ENCODE measurements around the gene CTU1. TPM values are rescaled to one million over a fixed set of nuclear protein-coding genes. Genes with fewer than 3 reads are reported as not detected.
"Not testable (repeated sequence)": the region's sequence is repeated elsewhere in the genome, so short reads cannot be mapped to it uniquely, and the experiment has no call there.

The CTU1 gene
- total RNA-seq = 10 to 100 TPM in 1 of 2 donors, 1 to 10 TPM in 1; 8.1 to 15.4 TPM

DNA sequence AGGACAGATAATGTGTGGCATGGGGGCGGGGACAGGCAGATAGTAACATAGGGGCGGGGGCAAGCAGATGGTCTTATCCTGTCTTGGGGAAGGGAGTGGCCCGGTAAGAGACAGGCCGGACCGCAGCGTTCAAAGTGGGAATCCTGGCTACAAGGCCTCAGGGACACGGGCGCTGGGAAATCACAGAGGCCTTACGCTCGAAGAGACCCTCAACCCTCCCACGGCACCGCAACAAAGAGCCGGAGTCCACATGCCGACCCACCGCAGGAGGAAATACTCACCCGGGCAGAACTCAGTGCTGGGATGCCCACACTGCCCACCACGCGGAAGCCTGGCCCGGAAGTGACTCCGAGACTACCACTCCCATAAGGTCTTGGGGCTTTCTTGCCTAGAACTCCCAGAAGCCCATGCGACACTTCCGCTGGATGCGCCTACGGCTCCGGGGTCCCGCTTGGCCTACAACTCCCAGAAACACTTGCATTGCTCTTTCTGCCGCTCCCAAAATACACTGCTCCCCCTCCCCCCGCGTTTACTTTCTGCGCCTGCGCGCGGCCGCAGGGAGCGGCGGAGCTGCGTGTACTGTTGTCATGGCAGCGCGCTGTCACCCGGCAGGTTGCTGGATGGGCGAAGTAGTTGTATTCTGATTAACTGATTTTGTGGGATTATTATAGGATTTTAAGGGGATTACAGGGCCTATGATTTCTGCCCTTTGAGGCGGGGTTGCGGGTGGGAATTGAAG, at the start of gene CTU1:
CTU1 (minus strand) TSS at position 344 of the 739 bp plus-strand sequence. CDS start 3,840 bp downstream, outside the sequence.
- Mint-ChIP-seq H3K36me3 (peaks cover 10% of the 10 kb centered on the region), H3K27me3 (no peaks in the 10 kb centered on the region), H3K27ac (peak within 1 kb of the TSS; percentile 80 to 96), H3K4me1 (ENCODE audit: low read depth in 2 of 2) (peaks cover 36 to 39% of the 10 kb centered on the region in 2 donors), H3K4me3 (peak within 1 kb of the TSS; percentile 91), H3K9me3 (no peaks in the 10 kb centered on the region)
- peak; percentile 99 for DNase-seq (ENCODE audit: low spot score)
- peak; percentile 98 to 99 for ATAC-seq

- peaks cover 22 to 28% of the 10 kb centered on the region in 2 donors for H3K4me1 Mint-ChIP-seq (ENCODE audit: low read depth in 2 of 2)
- no peaks in the 10 kb centered on the region for H3K9me3 Mint-ChIP-seq
Observed at GRCh38 chr19:51157265-51157664, 49.1 kb upstream of the CTU1 start.

DNA sequence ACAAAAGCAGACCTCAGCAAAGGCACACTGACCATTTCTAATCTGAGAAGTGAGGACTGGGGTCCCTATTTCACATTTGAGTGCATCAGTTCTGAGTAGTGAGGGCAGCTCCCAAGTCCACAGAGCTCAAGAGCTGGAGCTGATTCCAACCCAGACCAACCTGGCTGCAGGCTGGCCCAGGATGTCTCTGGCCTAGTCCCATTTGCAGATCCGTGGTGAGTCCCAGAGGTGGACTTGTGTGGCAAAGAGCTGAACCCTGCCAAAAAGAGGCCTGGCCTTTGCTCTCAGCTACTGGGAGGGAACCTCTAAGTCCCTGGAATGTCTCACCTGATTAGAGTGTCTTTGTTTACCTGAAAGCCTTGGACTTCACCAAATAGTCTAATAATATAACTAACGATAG, 48.5 kb upstream of the CTU1 start:
- ATAC-seq (no peak), DNase-seq (ENCODE audit: low spot score) (no peak)
- no peak overlapping the region for H3K27ac Mint-ChIP-seq
- H3K36me3 Mint-ChIP-seq = no peaks in the 10 kb centered on the region
- H3K9me3 Mint-ChIP-seq = no peaks in the 10 kb centered on the region
- H3K27me3 Mint-ChIP-seq = peaks cover 0 to 3% of the 10 kb centered on the region in 2 donors
- peaks cover 24 to 28% of the 10 kb centered on the region in 2 donors for H3K4me1 Mint-ChIP-seq (ENCODE audit: low read depth in 2 of 2)
- H3K4me3 Mint-ChIP-seq = no peak overlapping the region

More at GRCh38 chr19:51157265-51157664, 49.1 kb upstream of the CTU1 start:
- no peaks in the 10 kb centered on the region for H3K36me3 Mint-ChIP-seq
- no peak for DNase-seq (ENCODE audit: low spot score)
- ATAC-seq = no peak
- H3K27ac Mint-ChIP-seq = no peak overlapping the region
- no peak overlapping the region for H3K4me3 Mint-ChIP-seq
- peaks cover 0 to 3% of the 10 kb centered on the region in 2 donors for H3K27me3 Mint-ChIP-seq

DNA sequence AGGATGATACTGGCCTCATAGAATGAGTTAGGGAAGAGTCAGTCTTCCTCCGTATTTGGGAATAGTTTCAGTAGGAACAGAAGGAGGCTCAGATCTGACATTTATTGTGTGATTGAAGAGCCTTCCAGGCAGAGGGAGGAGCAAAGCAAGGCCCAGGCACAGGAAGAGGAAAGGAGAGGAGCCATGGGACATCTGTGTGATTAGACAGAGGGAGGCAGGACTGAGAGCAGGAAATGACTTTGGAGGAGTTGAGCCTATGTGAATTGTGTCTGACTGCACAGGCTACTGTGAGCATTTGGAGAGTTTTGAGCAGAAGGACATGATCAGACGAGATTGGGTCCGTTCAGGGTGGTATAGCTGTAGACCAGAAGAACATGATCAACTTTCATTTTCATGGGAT, 42.4 kb upstream of the CTU1 start:
- no peak for DNase-seq (ENCODE audit: low spot score)
- peak overlapping the region in 1 of 2 donors; percentile 0 for H3K27ac Mint-ChIP-seq
- H3K27me3 Mint-ChIP-seq = no peaks in the 10 kb centered on the region

DNA sequence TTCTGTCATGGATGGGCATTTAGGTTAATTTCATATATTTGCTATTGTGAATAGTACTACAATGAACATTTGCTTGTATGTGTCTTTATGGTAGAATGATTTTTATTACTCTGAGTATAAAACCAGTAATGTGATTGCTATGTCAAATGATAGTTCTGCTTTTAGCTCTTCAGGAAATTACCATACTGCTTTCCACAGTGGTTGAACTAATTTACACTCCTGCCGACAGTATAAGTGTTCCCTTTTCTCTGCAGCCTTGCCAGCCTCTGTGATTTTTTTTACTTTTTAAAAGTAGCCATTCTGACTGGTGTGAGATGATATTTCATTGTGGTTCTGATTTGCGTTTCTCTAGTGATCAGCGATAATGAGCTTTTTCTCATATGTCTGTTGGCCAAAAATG, 40.4 kb upstream of the CTU1 start:
- Mint-ChIP-seq H3K4me1 (ENCODE audit: low read depth in 2 of 2) (peaks cover 60 to 67% of the 10 kb centered on the region in 2 donors), H3K27me3 (no peaks in the 10 kb centered on the region), H3K36me3 (peaks cover 21% of the 10 kb centered on the region), H3K4me3 (peak overlapping the region; percentile 30), H3K9me3 (no peaks in the 10 kb centered on the region), H3K27ac (peak overlapping the region; percentile 27 to 64)
- ATAC-seq = no peak
- DNase-seq (ENCODE audit: low spot score) = no peak

More for the DNA sequence above, 42.4 kb upstream of the CTU1 start:
- Mint-ChIP-seq H3K9me3 (no peaks in the 10 kb centered on the region), H3K36me3 (peaks cover 21% of the 10 kb centered on the region), H3K4me3 (no peak overlapping the region), H3K4me1 (ENCODE audit: low read depth in 2 of 2) (peaks cover 47 to 55% of the 10 kb centered on the region in 2 donors)
- no peak for ATAC-seq

DNA sequence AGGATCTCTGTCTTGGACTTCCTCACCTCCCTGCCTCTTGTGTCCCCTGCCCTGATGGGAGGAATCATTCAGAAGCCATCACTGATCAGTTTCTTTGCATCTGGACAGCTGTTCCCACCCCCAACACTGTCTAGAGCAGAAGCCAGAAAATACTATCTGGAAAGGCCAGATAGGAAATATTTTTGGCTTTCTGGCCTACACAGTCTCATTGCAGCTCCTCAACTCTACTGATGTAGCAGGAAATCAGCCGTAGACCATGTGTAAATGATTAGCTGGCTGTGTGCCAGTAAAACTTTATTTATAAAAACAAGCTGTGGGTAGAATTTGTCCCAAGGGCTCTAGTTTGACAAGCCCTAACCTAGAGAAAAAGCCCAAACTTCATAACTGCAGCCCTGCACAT, 39.5 kb upstream of the CTU1 start:
- H3K27ac Mint-ChIP-seq = peak overlapping the region; percentile 64 to 66
- DNase-seq (ENCODE audit: low spot score) = no peak
- H3K36me3 Mint-ChIP-seq = peaks cover 21% of the 10 kb centered on the region
- H3K9me3 Mint-ChIP-seq = no peaks in the 10 kb centered on the region
- H3K27me3 Mint-ChIP-seq = no peaks in the 10 kb centered on the region
- no peak for ATAC-seq
- peak overlapping the region; percentile 41 for H3K4me3 Mint-ChIP-seq
- H3K4me1 Mint-ChIP-seq (ENCODE audit: low read depth in 2 of 2) = peaks cover 61 to 65% of the 10 kb centered on the region in 2 donors

GRCh38 chr19:51146751-51147150, 38.5 kb upstream of the CTU1 start:
- Mint-ChIP-seq H3K27ac (peak overlapping the region in 1 of 2 donors; percentile 64), H3K27me3 (no peaks in the 10 kb centered on the region), H3K9me3 (no peaks in the 10 kb centered on the region), H3K36me3 (peaks cover 21% of the 10 kb centered on the region), H3K4me1 (ENCODE audit: low read depth in 2 of 2) (peaks cover 64 to 67% of the 10 kb centered on the region in 2 donors), H3K4me3 (no peak overlapping the region)
- DNase-seq (ENCODE audit: low spot score) = no peak
- ATAC-seq = no peak

- H3K27ac Mint-ChIP-seq = peak overlapping the region; percentile 50 to 78
- H3K4me3 Mint-ChIP-seq = no peak overlapping the region
- ATAC-seq = no peak
- H3K9me3 Mint-ChIP-seq = no peaks in the 10 kb centered on the region
- peaks cover 15% of the 10 kb centered on the region for H3K36me3 Mint-ChIP-seq
- no peaks in the 10 kb centered on the region for H3K27me3 Mint-ChIP-seq
- no peak for DNase-seq (ENCODE audit: low spot score)
- H3K4me1 Mint-ChIP-seq (ENCODE audit: low read depth in 2 of 2) = peaks cover 61 to 63% of the 10 kb centered on the region in 2 donors
Observed at GRCh38 chr19:51145916-51146493, 37.8 kb upstream of the CTU1 start.

DNA sequence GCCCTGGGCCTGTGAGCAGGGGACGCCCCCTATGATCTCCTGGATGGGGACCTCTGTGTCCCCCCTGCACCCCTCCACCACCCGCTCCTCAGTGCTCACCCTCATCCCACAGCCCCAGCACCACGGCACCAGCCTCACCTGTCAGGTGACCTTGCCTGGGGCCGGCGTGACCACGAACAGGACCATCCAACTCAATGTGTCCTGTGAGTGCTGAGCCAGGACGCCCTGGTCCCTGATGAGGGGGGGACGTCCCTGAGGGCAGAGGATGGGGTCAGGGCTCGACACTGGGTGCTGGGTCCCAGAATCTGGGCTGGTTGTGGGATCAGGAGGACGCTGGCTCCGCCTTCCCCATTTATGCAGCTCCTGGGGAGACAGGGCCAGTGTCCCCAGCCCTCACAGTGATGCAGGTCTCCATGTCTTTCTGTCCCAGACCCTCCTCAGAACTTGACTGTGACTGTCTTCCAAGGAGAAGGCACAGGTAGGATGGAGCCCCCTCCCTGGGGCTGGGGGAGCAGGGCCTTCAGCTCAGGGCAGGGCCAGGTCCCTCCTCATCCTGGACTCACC, 36.4 kb upstream of the CTU1 start:
- H3K27me3 Mint-ChIP-seq = no peaks in the 10 kb centered on the region

GRCh38 chr19:51143486-51143885, 35.3 kb upstream of the CTU1 start:
- Mint-ChIP-seq H3K9me3 (no peaks in the 10 kb centered on the region), H3K27me3 (no peaks in the 10 kb centered on the region)

More for the DNA sequence above, 36.4 kb upstream of the CTU1 start:
- no peak for DNase-seq (ENCODE audit: low spot score)
- Mint-ChIP-seq H3K4me1 (ENCODE audit: low read depth in 2 of 2) (peaks cover 61 to 63% of the 10 kb centered on the region in 2 donors), H3K36me3 (peaks cover 5% of the 10 kb centered on the region), H3K27ac (peak overlapping the region; percentile 50 to 78), H3K4me3 (peak overlapping the region; percentile 52), H3K9me3 (no peaks in the 10 kb centered on the region)
- no peak for ATAC-seq

GRCh38 chr19:51142809-51143475, 34.7 kb upstream of the CTU1 start:
- H3K9me3 Mint-ChIP-seq; H3K36me3 Mint-ChIP-seq; H3K27me3 Mint-ChIP-seq; DNase-seq (ENCODE audit: low spot score): not testable (repeated sequence)
- Mint-ChIP-seq H3K27ac (peak overlapping the region; percentile 96 to 98), H3K4me3 (peak overlapping the region; percentile 96), H3K4me1 (ENCODE audit: low read depth in 2 of 2) (peaks cover 58% of the 10 kb centered on the region in 2 donors)
- peak; percentile 61 to 73 for ATAC-seq

More at GRCh38 chr19:51143486-51143885, 35.3 kb upstream of the CTU1 start:
- Mint-ChIP-seq H3K4me3 (peak overlapping the region; percentile 78), H3K36me3 (no peaks in the 10 kb centered on the region), H3K4me1 (ENCODE audit: low read depth in 2 of 2) (peaks cover 60 to 62% of the 10 kb centered on the region in 2 donors), H3K27ac (peak overlapping the region; percentile 96 to 98)
- DNase-seq (ENCODE audit: low spot score) (no peak), ATAC-seq (peak in 1 of 2 donors; percentile 11)

DNA sequence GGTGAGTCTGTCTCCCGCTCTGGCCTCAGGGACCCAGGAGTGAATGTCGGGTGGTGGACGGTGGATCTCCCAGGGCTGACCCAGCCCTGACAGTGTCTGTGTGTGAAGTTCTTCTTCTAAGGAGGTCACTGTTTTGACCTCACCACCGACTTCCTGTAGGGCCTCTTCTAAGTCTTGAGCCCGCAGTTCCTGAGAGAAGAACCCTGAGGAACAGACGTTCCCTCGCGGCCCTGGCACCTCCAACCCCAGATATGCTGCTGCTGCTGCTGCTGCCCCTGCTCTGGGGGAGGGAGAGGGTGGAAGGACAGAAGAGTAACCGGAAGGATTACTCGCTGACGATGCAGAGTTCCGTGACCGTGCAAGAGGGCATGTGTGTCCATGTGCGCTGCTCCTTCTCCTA, 33.9 kb upstream of the CTU1 start, which contains the start of gene SIGLEC7:
SIGLEC7 (plus strand) TSS at position 183 of the 400 bp plus-strand sequence; CDS start at position 252, 69 bp downstream.
- Mint-ChIP-seq H3K36me3 (no peaks in the 10 kb centered on the region), H3K4me3 (peak within 1 kb of the TSS; percentile 96), H3K4me1 (ENCODE audit: low read depth in 2 of 2) (peaks cover 58 to 60% of the 10 kb centered on the region in 2 donors), H3K9me3 (no peaks in the 10 kb centered on the region), H3K27ac (peak within 1 kb of the TSS; percentile 96 to 98), H3K27me3 (no peaks in the 10 kb centered on the region)
- no peak for DNase-seq (ENCODE audit: low spot score)
- ATAC-seq = peak; percentile 55 to 63

DNA sequence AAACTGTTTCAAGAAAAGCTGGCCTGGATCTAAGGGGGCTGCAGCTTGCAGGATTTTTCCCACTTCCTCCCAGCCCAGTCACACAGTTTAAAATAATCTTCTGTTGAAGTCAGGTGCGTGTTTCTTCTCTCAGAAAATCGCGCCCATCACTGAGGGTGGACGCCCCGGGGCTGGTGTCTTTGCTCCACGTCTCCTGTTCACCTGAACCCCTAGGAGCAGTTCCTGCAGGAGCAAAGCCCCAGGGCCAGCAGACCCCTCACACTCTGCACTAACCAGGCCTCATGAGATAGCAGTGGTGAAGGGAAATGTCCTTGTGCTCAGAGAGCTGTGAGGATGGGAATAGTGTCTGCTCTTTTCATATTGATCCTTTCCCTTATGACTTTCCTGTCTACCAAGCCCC, 33.0 kb upstream of the CTU1 start:
- ATAC-seq (no peak), DNase-seq (ENCODE audit: low spot score) (no peak)
- peaks cover 65 to 67% of the 10 kb centered on the region in 2 donors for H3K4me1 Mint-ChIP-seq (ENCODE audit: low read depth in 2 of 2)
- no peak overlapping the region for H3K4me3 Mint-ChIP-seq
- no peaks in the 10 kb centered on the region for H3K9me3 Mint-ChIP-seq
- no peaks in the 10 kb centered on the region for H3K27me3 Mint-ChIP-seq
- no peaks in the 10 kb centered on the region for H3K36me3 Mint-ChIP-seq
- peak overlapping the region in 1 of 2 donors; percentile 26 for H3K27ac Mint-ChIP-seq

Measured in natural killer cell treated with Interleukin-12 subunit alpha and Interleukin-12 subunit beta and Interleukin-15 and Interleukin-18, amount 100 ng/mL, for 72 hours (primary cell).